ENCODE data around the gene TRPV5.

DNA sequence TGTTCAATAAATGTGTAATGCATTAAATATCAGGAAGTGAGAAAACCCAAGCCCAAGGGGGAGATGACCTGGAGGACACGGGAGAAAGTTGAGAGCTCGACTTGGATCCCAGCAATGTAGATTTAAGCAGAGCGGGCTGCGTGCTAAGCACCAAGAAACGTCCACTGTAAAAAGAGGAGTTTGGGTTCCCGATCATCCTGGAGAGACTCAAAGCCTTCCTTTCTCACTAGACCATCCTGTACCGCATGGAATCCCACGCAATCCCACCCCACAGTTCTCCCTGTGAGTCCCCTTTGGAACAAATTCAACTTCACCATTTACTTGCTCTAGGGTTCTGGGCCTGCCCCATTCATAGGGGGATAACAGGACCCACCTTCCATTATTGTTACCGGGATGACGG lies 50.4 kb downstream of the TRPV5 start:
- TF ChIP-seq EZH2 (IDR thresholded peaks at IDR 0.05; ENCODE audit: insufficient read depth, poor library complexity, severe bottlenecking): no peak
- TF ChIP-seq EZH2phosphoT487 (IDR thresholded peaks at IDR 0.05; ENCODE audit: insufficient read depth, low read depth): no peak
